ENCODE results near the gene RAB9A. TPM values are rescaled to one million over a fixed set of nuclear protein-coding genes. Genes with fewer than 3 reads are reported as not detected.

Gene RAB9A
- total and polyA plus RNA-seq, 4 donors = 21.2 to 38.4 (median 22.8) TPM

- TF ChIP-seq, protein P1, sequence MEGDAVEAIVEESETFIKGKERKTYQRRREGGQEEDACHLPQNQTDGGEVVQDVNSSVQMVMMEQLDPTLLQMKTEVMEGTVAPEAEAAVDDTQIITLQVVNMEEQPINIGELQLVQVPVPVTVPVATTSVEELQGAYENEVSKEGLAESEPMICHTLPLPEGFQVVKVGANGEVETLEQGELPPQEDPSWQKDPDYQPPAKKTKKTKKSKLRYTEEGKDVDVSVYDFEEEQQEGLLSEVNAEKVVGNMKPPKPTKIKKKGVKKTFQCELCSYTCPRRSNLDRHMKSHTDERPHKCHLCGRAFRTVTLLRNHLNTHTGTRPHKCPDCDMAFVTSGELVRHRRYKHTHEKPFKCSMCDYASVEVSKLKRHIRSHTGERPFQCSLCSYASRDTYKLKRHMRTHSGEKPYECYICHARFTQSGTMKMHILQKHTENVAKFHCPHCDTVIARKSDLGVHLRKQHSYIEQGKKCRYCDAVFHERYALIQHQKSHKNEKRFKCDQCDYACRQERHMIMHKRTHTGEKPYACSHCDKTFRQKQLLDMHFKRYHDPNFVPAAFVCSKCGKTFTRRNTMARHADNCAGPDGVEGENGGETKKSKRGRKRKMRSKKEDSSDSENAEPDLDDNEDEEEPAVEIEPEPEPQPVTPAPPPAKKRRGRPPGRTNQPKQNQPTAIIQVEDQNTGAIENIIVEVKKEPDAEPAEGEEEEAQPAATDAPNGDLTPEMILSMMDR (IDR thresholded peaks at IDR 0.05; ENCODE audit: control extremely low read depth, extremely low read depth) = no peak
- DNase-seq = no peak
- Histone ChIP-seq H3K27me3 (ENCODE audit: control insufficient read depth in 3 of 3, insufficient read depth in 3 of 3, low read length in 2 of 3) (peaks cover 0 to 51% (median 21%) of the 10 kb centered on the region in 3 donors), H3K9me3 (ENCODE audit: control insufficient read depth in 4 of 4, insufficient read depth in 3 of 4, low read length in 3 of 4) (no peaks in the 10 kb centered on the region), H3K4me1 (ENCODE audit: control insufficient read depth in 5 of 5, insufficient read depth in 5 of 5, low read length in 5 of 5) (peaks cover 0 to 19% (median 0%) of the 10 kb centered on the region in 5 donors), H3K9ac (ENCODE audit: insufficient read depth in 1 of 2, low read length in 2 of 2) (no peak overlapping the region), H3K27ac (ENCODE audit: low read depth in 1 of 2, low read length in 1 of 2) (no peak overlapping the region), H3K36me3 (ENCODE audit: control insufficient read depth in 4 of 4, insufficient read depth in 4 of 4, low read length in 4 of 4) (no peaks in the 10 kb centered on the region), H3K4me3 (no peak overlapping the region)
- no peak for ATAC-seq (ENCODE audit: insufficient read depth, low FRiP score)
- 64 to 69% methylated on average over 4 of the region's 4 CpGs for WGBS, 2 donors
Measured at GRCh38 chrX:13700380-13700779, 11.5 kb downstream of the RAB9A start.

DNA sequence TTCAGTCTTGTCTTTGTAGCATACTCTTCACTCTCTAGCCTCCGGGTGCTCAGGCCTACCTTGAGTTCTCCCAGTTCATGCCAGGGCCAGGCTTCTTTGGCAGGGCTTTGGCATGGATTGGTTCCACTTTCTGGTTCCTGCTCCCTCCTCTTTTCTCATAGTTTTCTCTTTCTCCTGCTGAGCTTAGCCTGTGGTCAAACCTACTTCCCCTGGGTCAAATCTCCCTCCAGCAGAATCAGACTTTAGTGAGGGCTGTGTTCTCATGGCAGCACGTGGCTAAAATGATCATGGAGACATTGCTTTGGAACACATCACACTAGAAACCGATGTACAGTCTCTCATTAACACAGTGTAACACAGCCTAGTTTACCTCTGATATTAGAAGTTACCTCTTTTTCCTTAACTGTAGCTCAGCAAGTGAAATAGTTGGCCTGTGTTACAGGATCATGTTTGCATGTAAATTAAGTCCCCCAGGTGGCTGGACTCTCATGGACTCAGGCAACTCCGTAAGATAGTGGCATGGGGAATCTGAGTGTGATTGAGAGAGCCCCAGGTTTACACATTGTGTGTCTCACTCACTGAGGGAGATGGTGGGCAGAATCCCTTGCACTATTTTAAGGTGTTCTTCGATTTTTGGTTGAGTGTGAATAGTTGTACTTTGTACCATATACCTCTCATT lies 13.3 kb downstream of the RAB9A start:
- DNase-seq = no peak
- ATAC-seq (ENCODE audit: insufficient read depth, low FRiP score) = no peak
- Histone ChIP-seq H3K9ac (ENCODE audit: insufficient read depth in 1 of 2, low read length in 2 of 2) (no peak overlapping the region), H3K36me3 (ENCODE audit: control insufficient read depth in 4 of 4, insufficient read depth in 4 of 4, low read length in 4 of 4) (peaks cover 0 to 3% (median 0%) of the 10 kb centered on the region in 4 donors), H3K27me3 (ENCODE audit: control insufficient read depth in 3 of 3, insufficient read depth in 3 of 3, low read length in 2 of 3) (peaks cover 0 to 49% (median 21%) of the 10 kb centered on the region in 3 donors), H3K4me3 (no peak overlapping the region), H3K4me1 (ENCODE audit: control insufficient read depth in 5 of 5, insufficient read depth in 5 of 5, low read length in 5 of 5) (peaks cover 0 to 12% (median 0%) of the 10 kb centered on the region in 5 donors), H3K9me3 (ENCODE audit: control insufficient read depth in 4 of 4, insufficient read depth in 3 of 4, low read length in 3 of 4) (no peaks in the 10 kb centered on the region), H3K27ac (ENCODE audit: low read depth in 1 of 2, low read length in 1 of 2) (no peak overlapping the region)
- 77 to 82% methylated on average over 5 of the region's 5 CpGs for WGBS, 2 donors
- TF ChIP-seq, protein P1 (IDR thresholded peaks at IDR 0.05; ENCODE audit: control extremely low read depth, extremely low read depth) = no peak

DNA sequence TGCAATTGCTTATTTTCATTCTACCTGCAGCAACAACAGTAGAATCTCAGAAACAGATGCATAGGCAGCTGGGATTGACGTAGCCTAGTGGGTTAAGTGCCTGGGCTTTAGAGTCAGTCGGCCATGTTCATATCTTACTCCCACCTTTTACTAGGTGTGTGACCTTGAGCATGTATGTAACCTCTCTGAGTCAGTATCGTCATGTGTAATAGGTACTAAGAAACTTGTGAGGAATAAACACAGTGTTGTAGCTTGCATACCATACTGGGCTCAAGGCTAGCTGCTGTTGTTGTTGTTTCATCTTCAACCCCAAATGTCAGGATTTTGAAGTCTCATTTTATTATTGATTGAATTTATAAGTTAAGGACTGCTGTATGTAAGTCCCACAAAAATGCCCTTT lies 14.2 kb downstream of the RAB9A start:
- H3K9ac ChIP-seq (ENCODE audit: insufficient read depth in 1 of 2, low read length in 2 of 2) = no peak overlapping the region
- TF ChIP-seq, protein P1 (IDR thresholded peaks at IDR 0.05; ENCODE audit: control extremely low read depth, extremely low read depth) = no peak
- no peak overlapping the region for H3K27ac ChIP-seq (ENCODE audit: low read depth in 1 of 2, low read length in 1 of 2)
- ATAC-seq (ENCODE audit: insufficient read depth, low FRiP score) (no peak), DNase-seq (no peak)
- H3K27me3 ChIP-seq (ENCODE audit: control insufficient read depth in 3 of 3, insufficient read depth in 3 of 3, low read length in 2 of 3) = peaks cover 0 to 42% (median 15%) of the 10 kb centered on the region in 3 donors
- WGBS, 2 donors = 83 to 93% methylated on average over 3 of the region's 3 CpGs
- H3K9me3 ChIP-seq (ENCODE audit: control insufficient read depth in 4 of 4, insufficient read depth in 3 of 4, low read length in 3 of 4) = no peaks in the 10 kb centered on the region
- H3K4me1 ChIP-seq (ENCODE audit: control insufficient read depth in 5 of 5, insufficient read depth in 5 of 5, low read length in 5 of 5) = peaks cover 0 to 10% (median 0%) of the 10 kb centered on the region in 5 donors
- H3K4me3 ChIP-seq = no peak overlapping the region
- peaks cover 0 to 3% (median 0%) of the 10 kb centered on the region in 4 donors for H3K36me3 ChIP-seq (ENCODE audit: control insufficient read depth in 4 of 4, insufficient read depth in 4 of 4, low read length in 4 of 4)
